ENCODE measurements around the gene SMPD2.

The SMPD2 gene, protein sequence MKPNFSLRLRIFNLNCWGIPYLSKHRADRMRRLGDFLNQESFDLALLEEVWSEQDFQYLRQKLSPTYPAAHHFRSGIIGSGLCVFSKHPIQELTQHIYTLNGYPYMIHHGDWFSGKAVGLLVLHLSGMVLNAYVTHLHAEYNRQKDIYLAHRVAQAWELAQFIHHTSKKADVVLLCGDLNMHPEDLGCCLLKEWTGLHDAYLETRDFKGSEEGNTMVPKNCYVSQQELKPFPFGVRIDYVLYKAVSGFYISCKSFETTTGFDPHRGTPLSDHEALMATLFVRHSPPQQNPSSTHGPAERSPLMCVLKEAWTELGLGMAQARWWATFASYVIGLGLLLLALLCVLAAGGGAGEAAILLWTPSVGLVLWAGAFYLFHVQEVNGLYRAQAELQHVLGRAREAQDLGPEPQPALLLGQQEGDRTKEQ

DNA sequence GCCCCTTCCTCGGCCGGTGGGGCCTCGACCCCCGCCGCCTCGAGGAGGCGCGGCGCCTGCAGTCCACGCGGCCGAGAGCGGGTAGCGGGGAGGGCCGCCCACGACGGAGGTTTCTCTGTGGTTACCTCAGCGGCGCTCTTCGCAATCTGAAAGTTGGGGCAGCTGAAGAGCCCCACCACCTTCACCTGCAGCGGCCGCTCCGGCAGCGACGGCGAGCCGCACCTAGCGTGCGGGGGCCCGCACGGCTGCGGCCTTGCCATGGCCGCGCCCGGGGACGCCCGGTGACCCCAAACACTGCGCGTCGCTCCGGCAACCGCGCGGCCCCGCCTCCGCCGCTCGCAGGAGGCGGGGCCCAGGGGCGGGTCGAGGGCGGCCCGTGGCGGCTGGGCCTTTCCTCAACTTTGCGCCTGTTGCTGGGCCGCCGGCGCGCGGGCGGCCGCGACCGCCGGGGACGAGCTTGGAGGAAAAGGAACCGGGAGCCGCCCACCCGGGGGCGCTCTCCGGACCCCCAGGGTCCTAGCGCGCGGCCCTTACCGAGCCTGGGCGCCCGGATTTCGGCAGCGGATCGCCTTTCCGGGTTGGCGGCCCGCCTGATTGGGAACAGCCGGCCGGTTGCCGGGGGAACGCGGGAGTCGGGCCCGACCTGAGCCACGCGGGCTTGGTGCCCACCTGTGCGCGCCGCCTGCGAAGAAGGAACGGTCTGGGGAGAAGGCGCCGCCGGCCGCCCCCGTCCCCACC, at the start of gene SMPD2, which contains the start of gene PPIL6:
TSS of gene SMPD2 (plus strand) at position 394 of the 738 bp plus-strand sequence. CDS start 398 bp downstream, outside the sequence.
TSS of gene PPIL6 (minus strand) at position 298 of the 738 bp plus-strand sequence. CDS start at position 260, 38 bp downstream.
- Mint-ChIP-seq H3K4me1 (ENCODE audit: low read depth) (peaks cover 22% of the 10 kb centered on the region), H3K36me3 (ENCODE audit: low read depth) (peaks cover 23% of the 10 kb centered on the region), H3K9me3 (no peaks in the 10 kb centered on the region), H3K4me3 (peak within 1 kb of the TSS; percentile 91), H3K27me3 (ENCODE audit: low read depth) (no peaks in the 10 kb centered on the region), H3K27ac (peak within 1 kb of the TSS; percentile 77)
- DNase-seq (ENCODE audit: low spot score) = peak; percentile 80

DNA sequence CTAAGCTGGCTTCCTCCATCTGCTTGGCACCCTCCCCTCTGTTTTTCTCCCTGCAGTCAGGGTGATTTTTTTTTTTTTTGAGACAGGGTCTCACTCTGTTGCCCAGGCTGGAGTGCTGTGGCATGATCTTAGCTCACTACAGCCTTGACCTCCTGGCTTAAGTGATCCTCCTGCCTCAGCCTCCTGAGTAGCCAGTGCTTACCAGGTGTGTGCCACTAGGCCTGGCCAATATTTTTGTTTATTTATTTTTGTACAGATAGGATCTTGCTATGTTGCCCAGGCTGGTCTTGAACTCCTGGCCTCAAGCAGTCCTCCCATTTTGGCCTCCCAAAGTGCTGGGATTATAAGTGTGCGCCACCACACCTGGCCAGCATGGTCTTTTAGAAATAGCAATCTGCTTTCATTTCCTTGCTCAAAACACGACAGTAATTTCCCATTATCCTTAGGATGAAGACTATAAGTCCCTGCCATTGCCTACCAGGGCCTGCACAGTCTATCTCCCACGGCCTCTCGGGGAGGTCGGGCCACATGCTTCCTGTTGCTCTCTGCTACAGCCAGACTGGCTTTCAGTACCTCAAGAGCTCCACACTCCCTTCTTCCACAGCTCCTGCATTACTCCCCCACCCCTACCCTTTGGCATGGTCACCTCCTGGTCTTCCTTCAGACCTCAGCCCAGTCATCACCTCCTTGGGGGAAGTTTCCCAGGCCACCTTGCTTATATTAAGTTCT, 47.2 kb upstream of the SMPD2 start:
- no peaks in the 10 kb centered on the region for H3K36me3 Mint-ChIP-seq (ENCODE audit: low read depth)
- H3K4me1 Mint-ChIP-seq (ENCODE audit: low read depth) = peaks cover 19% of the 10 kb centered on the region
- no peak for DNase-seq (ENCODE audit: low spot score)
- no peak overlapping the region for H3K27ac Mint-ChIP-seq
- peaks cover 3% of the 10 kb centered on the region for H3K27me3 Mint-ChIP-seq (ENCODE audit: low read depth)
- H3K9me3 Mint-ChIP-seq = no peaks in the 10 kb centered on the region
- no peak overlapping the region for H3K4me3 Mint-ChIP-seq

DNA sequence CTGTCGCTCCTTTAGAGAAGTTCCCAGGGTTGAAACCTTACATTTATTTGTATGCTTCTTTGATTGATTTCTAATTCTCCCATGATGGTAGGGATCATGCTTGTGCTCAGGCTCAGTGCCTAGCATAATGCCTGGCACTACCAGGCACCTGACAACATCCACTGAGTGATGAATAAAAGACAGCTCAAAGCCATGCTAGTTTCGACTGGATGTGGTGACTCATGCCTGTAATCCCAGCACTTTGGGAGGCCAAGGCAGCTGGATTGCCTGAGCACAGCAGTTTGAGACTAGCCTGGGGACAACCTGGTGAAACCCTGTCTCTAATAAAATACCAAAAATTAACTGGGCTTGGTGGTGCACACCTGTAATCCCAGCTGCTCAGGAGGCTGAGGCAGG, 46.6 kb upstream of the SMPD2 start:
- H3K4me3 Mint-ChIP-seq = no peak overlapping the region
- no peaks in the 10 kb centered on the region for H3K36me3 Mint-ChIP-seq (ENCODE audit: low read depth)
- peaks cover 3% of the 10 kb centered on the region for H3K27me3 Mint-ChIP-seq (ENCODE audit: low read depth)
- H3K9me3 Mint-ChIP-seq = no peaks in the 10 kb centered on the region
- no peak overlapping the region for H3K27ac Mint-ChIP-seq
- no peak for DNase-seq (ENCODE audit: low spot score)
- peaks cover 19% of the 10 kb centered on the region for H3K4me1 Mint-ChIP-seq (ENCODE audit: low read depth)

DNA sequence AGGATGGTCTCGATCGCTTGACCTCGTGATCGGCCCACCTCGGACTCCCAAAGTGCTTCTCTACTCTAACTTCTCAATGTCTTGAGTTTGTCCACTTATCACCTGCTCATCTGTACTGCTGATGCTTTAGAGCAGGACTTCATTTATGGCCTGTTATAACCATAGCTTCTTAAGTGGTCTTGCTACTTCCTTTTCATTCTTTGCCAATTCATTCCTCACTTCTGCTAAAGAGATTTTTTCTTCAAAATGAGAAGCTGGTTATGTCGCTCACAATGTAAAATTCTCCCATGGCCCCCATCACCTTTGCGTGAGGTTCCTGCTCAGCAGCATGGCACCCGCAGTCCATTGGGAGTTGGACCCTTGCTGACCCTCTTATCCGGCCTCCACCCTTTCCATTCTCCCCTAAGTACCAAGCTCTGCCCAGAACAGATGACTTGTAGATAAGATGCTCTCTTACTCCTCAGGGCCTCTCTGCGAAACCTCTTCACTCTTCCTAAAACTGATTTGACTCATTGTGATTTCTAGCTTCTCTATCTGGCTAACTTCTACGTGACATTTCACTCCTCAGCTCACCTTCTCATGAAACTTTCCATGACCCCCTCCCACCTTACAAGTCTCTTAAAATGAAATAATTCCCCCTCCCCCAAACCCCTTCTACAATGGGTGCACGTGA, 44.3 kb upstream of the SMPD2 start:
- peaks cover 14% of the 10 kb centered on the region for H3K4me1 Mint-ChIP-seq (ENCODE audit: low read depth)
- H3K4me3 Mint-ChIP-seq = no peak overlapping the region
- no peak for DNase-seq (ENCODE audit: low spot score)
- H3K9me3 Mint-ChIP-seq = no peaks in the 10 kb centered on the region
- no peaks in the 10 kb centered on the region for H3K36me3 Mint-ChIP-seq (ENCODE audit: low read depth)
- no peak overlapping the region for H3K27ac Mint-ChIP-seq
- no peaks in the 10 kb centered on the region for H3K27me3 Mint-ChIP-seq (ENCODE audit: low read depth)

DNA sequence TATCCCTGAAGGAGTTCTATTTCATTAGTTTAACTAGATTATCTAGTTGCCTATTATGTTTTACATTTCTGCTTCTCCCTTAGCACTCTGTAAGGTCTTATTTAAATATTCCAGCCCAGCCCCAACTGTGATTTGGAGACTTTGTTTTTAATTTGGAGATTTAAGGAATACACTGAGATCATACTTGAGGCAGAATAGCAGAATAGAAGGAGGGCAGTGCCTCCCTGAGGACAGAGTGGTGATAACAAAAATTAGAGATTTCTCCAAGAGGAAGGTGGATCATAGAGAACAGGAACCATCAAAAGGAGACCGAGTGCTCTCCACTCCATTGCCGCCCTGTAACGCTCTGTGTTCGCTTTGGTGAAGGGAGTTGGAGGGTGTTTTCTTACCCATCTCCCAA, 43.5 kb upstream of the SMPD2 start:
- no peak for DNase-seq (ENCODE audit: low spot score)
- no peaks in the 10 kb centered on the region for H3K9me3 Mint-ChIP-seq
- H3K27me3 Mint-ChIP-seq (ENCODE audit: low read depth) = no peaks in the 10 kb centered on the region
- no peaks in the 10 kb centered on the region for H3K36me3 Mint-ChIP-seq (ENCODE audit: low read depth)
- H3K27ac Mint-ChIP-seq = no peak overlapping the region
- no peak overlapping the region for H3K4me3 Mint-ChIP-seq
- peaks cover 8% of the 10 kb centered on the region for H3K4me1 Mint-ChIP-seq (ENCODE audit: low read depth)

DNA sequence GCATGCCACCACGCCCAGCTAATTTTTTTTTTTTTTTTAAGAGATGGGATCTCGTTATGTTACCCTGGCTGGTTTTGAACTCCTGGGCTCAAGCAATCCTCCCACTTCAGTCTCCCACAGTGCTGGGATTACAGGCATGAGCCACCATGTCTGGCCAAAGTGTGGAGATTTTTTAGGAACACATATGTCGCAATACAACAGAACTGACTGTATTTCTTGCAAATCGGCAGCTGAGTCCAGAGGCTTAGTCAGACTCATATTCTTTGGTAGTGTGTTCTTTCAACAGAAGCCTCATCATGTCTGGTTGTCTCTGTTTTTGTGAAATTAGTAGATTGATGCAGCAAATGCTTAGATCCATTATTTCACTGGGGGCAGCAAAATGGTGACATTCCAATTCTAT, 34.3 kb upstream of the SMPD2 start:
- no peak for DNase-seq (ENCODE audit: low spot score)
- Mint-ChIP-seq H3K4me3 (no peak overlapping the region), H3K27me3 (ENCODE audit: low read depth) (peaks cover 7% of the 10 kb centered on the region), H3K9me3 (no peaks in the 10 kb centered on the region), H3K27ac (no peak overlapping the region), H3K4me1 (ENCODE audit: low read depth) (no peaks in the 10 kb centered on the region), H3K36me3 (ENCODE audit: low read depth) (no peaks in the 10 kb centered on the region)

DNA sequence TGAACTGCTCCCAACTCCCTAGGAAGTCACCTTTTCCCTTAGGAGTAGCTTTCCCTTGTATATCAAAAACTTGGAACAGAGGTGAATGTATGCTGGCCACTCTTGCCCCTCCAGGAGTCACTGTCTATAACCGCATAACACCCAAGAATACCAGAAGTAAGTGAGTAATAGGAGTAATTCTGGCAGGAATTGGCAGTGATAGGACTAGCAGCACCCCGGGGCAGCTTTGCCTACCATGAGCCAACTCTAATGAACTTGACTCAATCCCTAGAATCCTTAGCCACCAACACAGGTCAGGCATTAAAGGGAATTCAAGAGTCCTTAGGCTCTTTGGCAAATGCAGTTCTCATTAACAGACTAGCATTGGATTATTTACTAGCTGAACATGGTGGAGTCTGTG, 29.5 kb upstream of the SMPD2 start:
- Mint-ChIP-seq H3K4me3 (no peak overlapping the region), H3K27me3 (ENCODE audit: low read depth) (peaks cover 26% of the 10 kb centered on the region), H3K4me1 (ENCODE audit: low read depth) (no peaks in the 10 kb centered on the region), H3K36me3 (ENCODE audit: low read depth) (no peaks in the 10 kb centered on the region), H3K9me3 (no peaks in the 10 kb centered on the region), H3K27ac (no peak overlapping the region)
- no peak for DNase-seq (ENCODE audit: low spot score)

DNA sequence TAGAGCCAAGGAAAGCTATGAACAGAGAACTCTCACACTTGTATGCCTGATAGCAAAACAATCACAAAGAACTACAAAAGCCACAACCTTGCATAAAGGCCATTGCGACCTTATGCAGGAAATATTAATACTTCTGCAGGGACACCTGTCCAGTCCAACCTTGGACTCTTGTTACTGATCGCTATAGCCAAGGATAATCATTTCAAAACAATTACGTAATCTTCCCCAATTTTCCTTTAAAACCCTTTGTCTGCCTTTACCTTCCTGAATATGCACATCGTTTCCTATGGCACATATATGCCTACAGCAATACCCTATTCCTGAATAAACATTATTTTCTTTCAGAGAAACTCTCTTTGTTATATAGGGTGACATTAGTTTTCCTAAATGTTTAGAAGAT, 22.9 kb upstream of the SMPD2 start:
- Mint-ChIP-seq H3K9me3 (no peaks in the 10 kb centered on the region), H3K4me1 (ENCODE audit: low read depth) (no peaks in the 10 kb centered on the region), H3K36me3 (ENCODE audit: low read depth) (no peaks in the 10 kb centered on the region), H3K27ac (no peak overlapping the region), H3K4me3 (no peak overlapping the region), H3K27me3 (ENCODE audit: low read depth) (peaks cover 26% of the 10 kb centered on the region)
- DNase-seq (ENCODE audit: low spot score) = no peak

DNA sequence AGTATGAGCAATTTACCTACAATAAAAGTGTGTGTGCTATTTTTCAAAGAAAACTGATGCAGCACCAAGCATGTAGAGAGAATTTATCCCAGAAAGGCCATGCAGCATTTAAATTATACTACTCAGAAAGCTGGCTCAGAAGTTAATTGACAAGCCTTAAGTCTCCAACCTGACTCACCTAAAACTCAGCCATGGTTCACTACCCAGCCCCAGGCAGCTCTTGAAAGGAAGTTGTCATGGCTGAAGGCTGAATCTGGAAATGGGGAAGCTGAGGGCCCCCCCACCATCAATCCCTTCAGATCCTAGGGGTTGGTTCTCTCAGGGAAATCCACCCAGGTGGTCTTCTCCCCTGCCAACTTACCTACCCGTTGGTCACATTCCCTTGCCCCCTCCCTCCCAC, 19.8 kb upstream of the SMPD2 start:
- no peak overlapping the region for H3K4me3 Mint-ChIP-seq
- H3K4me1 Mint-ChIP-seq (ENCODE audit: low read depth) = peaks cover 2% of the 10 kb centered on the region
- no peaks in the 10 kb centered on the region for H3K36me3 Mint-ChIP-seq (ENCODE audit: low read depth)
- H3K27ac Mint-ChIP-seq = no peak overlapping the region
- H3K27me3 Mint-ChIP-seq (ENCODE audit: low read depth) = peaks cover 10% of the 10 kb centered on the region
- no peak for DNase-seq (ENCODE audit: low spot score)
- H3K9me3 Mint-ChIP-seq = no peaks in the 10 kb centered on the region

DNA sequence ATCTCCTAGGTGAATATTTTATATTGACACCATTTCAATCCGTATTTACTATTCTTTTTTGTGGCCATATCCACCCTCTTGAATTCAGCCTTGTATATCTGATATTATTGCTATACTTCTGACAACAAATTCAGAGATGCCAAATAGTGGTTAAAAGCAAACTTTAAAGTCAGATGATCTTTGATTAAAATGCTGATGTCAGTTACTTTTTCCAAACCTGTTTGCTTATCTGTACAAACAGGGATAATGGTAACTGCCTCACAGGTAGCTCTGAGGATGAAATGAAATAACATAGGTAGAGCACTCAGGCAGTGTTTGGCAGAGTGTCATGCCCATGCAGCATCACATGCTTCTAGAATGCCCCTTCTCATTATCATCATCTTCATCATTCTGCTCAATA, 19.3 kb upstream of the SMPD2 start:
- H3K27ac Mint-ChIP-seq = no peak overlapping the region
- H3K9me3 Mint-ChIP-seq = no peaks in the 10 kb centered on the region
- H3K4me1 Mint-ChIP-seq (ENCODE audit: low read depth) = peaks cover 2% of the 10 kb centered on the region
- H3K36me3 Mint-ChIP-seq (ENCODE audit: low read depth) = no peaks in the 10 kb centered on the region
- H3K4me3 Mint-ChIP-seq = no peak overlapping the region
- DNase-seq (ENCODE audit: low spot score) = no peak
- H3K27me3 Mint-ChIP-seq (ENCODE audit: low read depth) = peaks cover 9% of the 10 kb centered on the region

DNA sequence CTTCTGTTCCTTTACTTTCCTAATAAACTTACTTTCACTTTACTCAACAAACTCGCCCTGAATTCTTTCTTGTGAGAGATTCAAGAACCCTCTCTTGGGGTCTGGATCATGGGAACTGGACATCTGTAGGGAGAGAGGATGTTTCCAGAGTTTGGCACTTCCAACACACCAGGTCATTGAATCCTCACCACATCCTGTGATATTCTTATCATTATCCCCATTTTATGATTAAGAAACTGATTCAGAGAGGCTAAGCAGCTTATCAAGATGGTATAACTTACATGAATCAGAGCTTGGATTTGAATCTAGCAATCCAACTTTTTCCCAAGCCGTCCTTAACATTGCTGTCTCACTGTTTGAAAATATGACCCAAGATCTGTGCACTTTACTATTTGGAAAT, 15.6 kb upstream of the SMPD2 start:
- H3K27me3 Mint-ChIP-seq (ENCODE audit: low read depth) = peaks cover 11% of the 10 kb centered on the region
- H3K36me3 Mint-ChIP-seq (ENCODE audit: low read depth) = no peaks in the 10 kb centered on the region
- H3K4me1 Mint-ChIP-seq (ENCODE audit: low read depth) = peaks cover 2% of the 10 kb centered on the region
- no peaks in the 10 kb centered on the region for H3K9me3 Mint-ChIP-seq
- DNase-seq (ENCODE audit: low spot score) = no peak
- H3K27ac Mint-ChIP-seq = no peak overlapping the region
- H3K4me3 Mint-ChIP-seq = no peak overlapping the region

DNA sequence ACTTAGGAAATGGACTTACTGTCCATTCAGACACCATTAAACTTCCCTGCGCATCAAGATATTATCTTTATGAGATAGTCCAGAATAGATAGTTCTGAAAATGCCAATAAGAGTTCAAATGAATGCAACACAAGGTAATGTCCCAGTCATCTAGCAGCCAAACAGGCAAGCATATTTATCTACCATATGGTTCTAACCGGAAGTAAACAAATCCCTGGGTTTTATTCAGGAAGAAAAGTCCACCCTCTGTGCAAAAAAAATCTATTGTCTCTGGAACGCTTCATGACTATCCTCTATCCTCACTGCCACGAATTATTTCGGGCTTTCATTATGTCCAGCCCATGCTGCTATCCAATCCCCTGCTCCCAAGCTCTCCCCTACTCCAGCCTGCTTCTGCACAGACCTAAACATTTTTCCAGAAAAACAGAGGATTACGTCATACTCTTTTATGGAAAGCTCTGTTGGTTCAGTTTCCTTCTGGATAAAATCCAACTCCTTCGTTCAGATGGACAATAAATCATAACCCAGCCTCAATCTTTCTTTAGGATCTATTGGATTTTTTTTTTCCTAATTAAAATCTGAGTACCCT, 11.5 kb upstream of the SMPD2 start:
- Mint-ChIP-seq H3K9me3 (no peaks in the 10 kb centered on the region), H3K27me3 (ENCODE audit: low read depth) (peaks cover 25% of the 10 kb centered on the region), H3K27ac (no peak overlapping the region), H3K36me3 (ENCODE audit: low read depth) (no peaks in the 10 kb centered on the region), H3K4me3 (no peak overlapping the region), H3K4me1 (ENCODE audit: low read depth) (peaks cover 2% of the 10 kb centered on the region)
- no peak for DNase-seq (ENCODE audit: low spot score)

DNA sequence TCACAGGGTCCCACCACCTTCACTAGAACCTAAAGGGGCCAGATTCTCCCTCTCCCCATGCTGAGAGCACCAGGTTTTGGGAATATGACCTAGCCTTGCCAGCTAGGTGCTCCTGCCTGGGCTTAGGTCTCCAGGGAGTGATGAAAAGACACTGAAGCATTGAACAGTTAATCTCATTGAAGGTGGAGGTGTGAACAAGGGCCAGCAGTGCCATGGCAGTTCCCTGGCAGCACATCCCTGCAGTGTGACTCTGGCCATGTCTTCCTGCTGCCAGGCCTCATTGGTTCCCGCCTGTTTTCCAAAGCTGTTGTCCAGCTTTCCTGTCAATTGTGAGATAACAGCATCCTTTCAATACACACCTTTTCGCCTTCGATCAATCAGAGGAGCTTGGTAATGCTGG, 11.0 kb upstream of the SMPD2 start:
- Mint-ChIP-seq H3K9me3 (no peaks in the 10 kb centered on the region), H3K4me3 (no peak overlapping the region), H3K27ac (no peak overlapping the region), H3K27me3 (ENCODE audit: low read depth) (peaks cover 25% of the 10 kb centered on the region), H3K4me1 (ENCODE audit: low read depth) (peaks cover 2% of the 10 kb centered on the region), H3K36me3 (ENCODE audit: low read depth) (no peaks in the 10 kb centered on the region)
- DNase-seq (ENCODE audit: low spot score) = no peak

Measured in T-helper 2 cell treated with Interferon-gamma antibody and Interleukin-4, amounts not matched to agents 5 μg/mL and 100 μg/mL, for 36 hours (primary cell).